HEK293 (cell line): Measurements from ENCODE around the gene SPDYE4.

Experiments
- CTCF ChIA-PET: fragments of 350-600 bp; formaldehyde crosslinking; extraction: SDS; loops from one replicate; lab custom pipeline; 2021; ENCODE audit warnings: antibody characterized with exemption; lab: Yijun Ruan, JAX
- POLR2A ChIA-PET: fragments of 300-600 bp; formaldehyde crosslinking; extraction: SDS; loops from one replicate; lab custom pipeline; 2020; ENCODE audit warnings: antibody characterized with exemption, inconsistent platforms; lab: Yijun Ruan, JAX
- H3K27ac ChIP-seq: fragments of 200-500 bp; sonication (Bioruptor generic); 2 replicates; pipeline ENCODE4 v1.5.1; 2014; ENCODE audit warnings: low read depth, low read length, control low read depth, inconsistent platforms; ENCODE audit errors: extremely low read depth
- H3K36me3 ChIP-seq, 2 experiments: fragments of 200-500 bp in 1 of 2; sonication (Bioruptor generic) in 1 of 2; 1 replicate in 1 of 2; 2 replicates in 1 of 2; pipeline ENCODE4 v1.5.1; 2014 to 2017; ENCODE audit warnings: inconsistent platforms in 2 of 2, low read length in 2 of 2; ENCODE audit not compliant: control insufficient read depth in 2 of 2, insufficient read depth in 1 of 2
- H3K4me1 ChIP-seq: fragments of 200-500 bp; sonication (Bioruptor generic); 2 replicates; pipeline ENCODE4 v1.5.1; 2014; ENCODE audit warnings: mild to moderate bottlenecking, low read length, inconsistent platforms; ENCODE audit not compliant: control insufficient read depth, insufficient read depth
- H3K4me3 ChIP-seq: 2 replicates; pipeline ENCODE4 v1.5.1; 2011; ENCODE audit warnings: low read depth, mild to moderate bottlenecking, control low read depth, low read length, moderate library complexity
- H3K9me3 ChIP-seq: fragments of 200-500 bp; sonication (Bioruptor generic); 2 replicates; pipeline ENCODE4 v1.5.1; 2014; ENCODE audit warnings: low read depth, low read length, inconsistent platforms; ENCODE audit not compliant: control insufficient read depth, insufficient read depth
- EGR2 ChIP-seq: fragments of 450-650 bp; formaldehyde crosslinking; IDR thresholded peaks from 2 replicates; pipeline ENCODE4 v1.5.1; 2016; ENCODE audit warnings: low read depth, missing biosample characterization, missing genetic modification characterization
- HOXA7 ChIP-seq: sonication (generic); formaldehyde crosslinking; IDR thresholded peaks from 2 replicates; pipeline ENCODE4 v1.8.1; 2022; ENCODE audit warnings: missing genetic modification reagents, borderline replicate concordance
- PRDM1 ChIP-seq: fragments of 450-650 bp; formaldehyde crosslinking; IDR thresholded peaks from 2 replicates; pipeline ENCODE4; 2016; ENCODE audit warnings: missing biosample characterization, missing genetic modification characterization
- PRDM10 ChIP-seq: fragments of 450-650 bp; formaldehyde crosslinking; IDR thresholded peaks from 2 replicates; pipeline ENCODE4 v1.5.1; 2016; ENCODE audit warnings: missing biosample characterization, missing genetic modification characterization
- ZBTB17 ChIP-seq: fragments of 450-650 bp; formaldehyde crosslinking; IDR thresholded peaks from 2 replicates; pipeline ENCODE4 v1.5.1; 2016; ENCODE audit warnings: missing biosample characterization, missing genetic modification characterization
- ZFP69B ChIP-seq: fragments of 450-650 bp; formaldehyde crosslinking; IDR thresholded peaks from 2 replicates; pipeline ENCODE4 v1.5.1; 2016; ENCODE audit warnings: missing biosample characterization, missing genetic modification characterization
- ZIC2 ChIP-seq: fragments of 450-650 bp; formaldehyde crosslinking; IDR thresholded peaks from 2 replicates; pipeline ENCODE4 v1.5.1; 2016; ENCODE audit warnings: missing biosample characterization, missing genetic modification characterization
- ZNF335 ChIP-seq: fragments of 450-650 bp; formaldehyde crosslinking; conservative IDR thresholded peaks from 2 replicates; pipeline ENCODE4 v1.5.1; 2016; ENCODE audit warnings: missing biosample characterization, missing genetic modification characterization
- ZNF366 ChIP-seq: fragments of 450-650 bp; formaldehyde crosslinking; conservative IDR thresholded peaks from 2 replicates; pipeline ENCODE4 v1.5.1; 2016; ENCODE audit warnings: missing biosample characterization, missing genetic modification characterization
- ZNF398 ChIP-seq: fragments of 450-650 bp; formaldehyde crosslinking; IDR thresholded peaks from 2 replicates; pipeline ENCODE4 v1.5.1; 2017; ENCODE audit warnings: missing biosample characterization, missing genetic modification characterization
- ZNF416 ChIP-seq: fragments of 450-650 bp; formaldehyde crosslinking; IDR thresholded peaks from 2 replicates; pipeline ENCODE4 v1.5.1; 2016; ENCODE audit warnings: missing biosample characterization, missing genetic modification characterization
- ZNF621 ChIP-seq: fragments of 450-650 bp; formaldehyde crosslinking; IDR thresholded peaks from 2 replicates; pipeline ENCODE4 v1.5.1; 2017; ENCODE audit warnings: missing biosample characterization, missing genetic modification characterization
- ZNF654 ChIP-seq: fragments of 450-650 bp; formaldehyde crosslinking; IDR thresholded peaks from 2 replicates; pipeline ENCODE4 v1.5.1; 2016; ENCODE audit warnings: low read depth, missing biosample characterization, missing genetic modification characterization
- ZNF670 ChIP-seq: fragments of 450-650 bp; formaldehyde crosslinking; IDR thresholded peaks from 2 replicates; pipeline ENCODE4 v1.5.1; 2016; ENCODE audit warnings: missing biosample characterization, missing genetic modification characterization, low read depth
- ZNF830 ChIP-seq: fragments of 450-650 bp; IDR thresholded peaks from 2 replicates; pipeline ENCODE4 v1.5.0; 2018; ENCODE audit warnings: missing biosample characterization, missing genetic modification characterization, low read depth, mild to moderate bottlenecking, moderate library complexity
- ZSCAN5A ChIP-seq: fragments of 450-650 bp; formaldehyde crosslinking; IDR thresholded peaks from 2 replicates; pipeline ENCODE4 v1.5.1; 2016; ENCODE audit warnings: missing biosample characterization, missing genetic modification characterization

The SPDYE4 gene

GRCh38 chr17:8740486-8740885 lies 17.9 kb downstream of the SPDYE4 start:
- Histone ChIP-seq H3K27ac (no peak overlapping the region), H3K4me3 (no peak overlapping the region), H3K4me1 (no peaks in the 10 kb centered on the region), H3K36me3 (no peaks in the 10 kb centered on the region), H3K9me3 (no peaks in the 10 kb centered on the region)
- ChIA-PET CTCF (interaction anchor here (0.6 to 0.7 kb wide), 2 partner anchors 155 to 680 kb away, joined by 3 read pairs; no protein-coding TSS in a partner anchor), POLR2A (no interaction called here)
- TF ChIP-seq ZSCAN5A (no peak), ZNF621 (tag by site-specific recombination) (no peak), ZNF830 (tag by site-specific recombination) (no peak), ZFP69B (tag by site-specific recombination) (peak; percentile 71; the same call in 1 of the 2 replicates), ZNF654 (peak; percentile 8; the same call in 1 of the 2 replicates), PRDM10 (peak; percentile 64), ZNF335 (no peak), ZIC2 (tag by site-specific recombination) (no peak)

GRCh38 chr17:8739097-8739496 lies 19.2 kb downstream of the SPDYE4 start:
- TF ChIP-seq HOXA7 (CRISPR knock-in tag) = no peak
- TF ChIP-seq EGR2 (tag by site-specific recombination) = 0 out of 2 replicates have a peak, but pooled peaks have one; percentile 7
- TF ChIP-seq ZBTB17 (tag by site-specific recombination) = 0 out of 2 replicates have a peak, but pooled peaks have one; percentile 15
- Histone ChIP-seq H3K9me3 (no peaks in the 10 kb centered on the region), H3K4me3 (no peak overlapping the region), H3K36me3 (no peaks in the 10 kb centered on the region), H3K27ac (no peak overlapping the region), H3K4me1 (no peaks in the 10 kb centered on the region)
- ChIA-PET CTCF (interaction anchor here (0.7 kb wide), 1 partner anchor 782 kb away, joined by 3 read pairs; no protein-coding TSS in a partner anchor), POLR2A (no interaction called here)

- Histone ChIP-seq H3K27ac (no peak overlapping the region), H3K4me3 (no peak overlapping the region)
- TF ChIP-seq ZNF398 (tag by site-specific recombination) = no peak
- peak; percentile 73 for TF ChIP-seq PRDM1 (tag by site-specific recombination)
- no peak for TF ChIP-seq ZNF416 (tag by site-specific recombination)
- TF ChIP-seq ZNF366 (tag by site-specific recombination) = peak; percentile 84
- no peak for TF ChIP-seq ZNF670
- TF ChIP-seq, all 188 proteins: peak for 2
- no peaks in the 10 kb centered on the region for H3K36me3 ChIP-seq
- no peaks in the 10 kb centered on the region for H3K9me3 ChIP-seq
- H3K4me1 ChIP-seq = no peaks in the 10 kb centered on the region
- CTCF ChIA-PET = interaction anchor here (0.5 to 0.7 kb wide), 4 partner anchors 10 to 618 kb away, joined by 3 to 4 read pairs (median 3); no protein-coding TSS in a partner anchor
- POLR2A ChIA-PET = no interaction called here
Observed at GRCh38 chr17:8736796-8737195, 21.6 kb downstream of the SPDYE4 start.
